Kidney epithelial cell (primary cell): Measurements from ENCODE around the gene PCDHA10. TPM values are rescaled to one million over a fixed set of nuclear protein-coding genes. Genes with fewer than 3 reads are reported as not detected.

Source experiments
- DNase-seq: peaks from one replicate; pipeline ENCODE4 v3.0.0-alpha.2; 2010; ENCODE audit warnings: low read depth
- H3K27me3 ChIP-seq: 2 replicates; pipeline ENCODE4 v1.6.0; 2011; ENCODE audit warnings: low read length; ENCODE audit not compliant: control insufficient read depth, insufficient read depth
- H3K36me3 ChIP-seq: 2 replicates; pipeline ENCODE4 v1.5.1; 2011; ENCODE audit warnings: low read length; ENCODE audit not compliant: control insufficient read depth, insufficient read depth
- H3K4me3 ChIP-seq: 2 replicates; pipeline ENCODE4 v1.5.1; 2011; ENCODE audit warnings: low read depth, mild to moderate bottlenecking, control low read depth, low read length
- total RNA-seq: library from RNA; depleted of rRNA; stranded (reverse); fragments of >200 nt; gene quantifications from 2 replicates; pipeline ENCODE4 v1.2.3, GENCODE V29; 2015
- TF ChIP-seq, protein P1 (sequence below): IDR thresholded peaks from 2 replicates; pipeline ENCODE4 v1.5.1; 2011; ENCODE audit warnings: mild to moderate bottlenecking, moderate library complexity, low read length, control low read depth, inconsistent platforms; ENCODE audit not compliant: insufficient read depth, poor library complexity, severe bottlenecking

The PCDHA10 gene
- total RNA-seq, 1 donor from 2014 or later = 0.33 TPM

DNA sequence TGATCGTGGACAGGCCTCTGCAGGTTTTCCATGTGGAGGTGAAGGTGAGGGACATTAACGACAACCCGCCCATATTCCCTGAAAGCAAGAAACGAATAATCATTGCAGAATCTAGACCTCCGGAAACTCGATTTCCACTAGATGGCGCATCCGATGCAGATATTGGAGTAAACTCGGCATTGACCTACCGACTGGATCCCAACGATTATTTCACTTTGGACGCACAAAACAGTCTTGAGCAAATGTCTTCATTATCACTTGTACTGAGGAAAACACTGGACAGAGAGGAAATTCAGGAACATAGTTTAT lies 26.8 kb downstream of the PCDHA10 start:
- no peaks in the 10 kb centered on the region for H3K36me3 ChIP-seq
- H3K27me3 ChIP-seq = peaks cover 3% of the 10 kb centered on the region
- TF ChIP-seq, protein P1, sequence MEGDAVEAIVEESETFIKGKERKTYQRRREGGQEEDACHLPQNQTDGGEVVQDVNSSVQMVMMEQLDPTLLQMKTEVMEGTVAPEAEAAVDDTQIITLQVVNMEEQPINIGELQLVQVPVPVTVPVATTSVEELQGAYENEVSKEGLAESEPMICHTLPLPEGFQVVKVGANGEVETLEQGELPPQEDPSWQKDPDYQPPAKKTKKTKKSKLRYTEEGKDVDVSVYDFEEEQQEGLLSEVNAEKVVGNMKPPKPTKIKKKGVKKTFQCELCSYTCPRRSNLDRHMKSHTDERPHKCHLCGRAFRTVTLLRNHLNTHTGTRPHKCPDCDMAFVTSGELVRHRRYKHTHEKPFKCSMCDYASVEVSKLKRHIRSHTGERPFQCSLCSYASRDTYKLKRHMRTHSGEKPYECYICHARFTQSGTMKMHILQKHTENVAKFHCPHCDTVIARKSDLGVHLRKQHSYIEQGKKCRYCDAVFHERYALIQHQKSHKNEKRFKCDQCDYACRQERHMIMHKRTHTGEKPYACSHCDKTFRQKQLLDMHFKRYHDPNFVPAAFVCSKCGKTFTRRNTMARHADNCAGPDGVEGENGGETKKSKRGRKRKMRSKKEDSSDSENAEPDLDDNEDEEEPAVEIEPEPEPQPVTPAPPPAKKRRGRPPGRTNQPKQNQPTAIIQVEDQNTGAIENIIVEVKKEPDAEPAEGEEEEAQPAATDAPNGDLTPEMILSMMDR = no peak
- no peak overlapping the region for H3K4me3 ChIP-seq
- no peak for DNase-seq

DNA sequence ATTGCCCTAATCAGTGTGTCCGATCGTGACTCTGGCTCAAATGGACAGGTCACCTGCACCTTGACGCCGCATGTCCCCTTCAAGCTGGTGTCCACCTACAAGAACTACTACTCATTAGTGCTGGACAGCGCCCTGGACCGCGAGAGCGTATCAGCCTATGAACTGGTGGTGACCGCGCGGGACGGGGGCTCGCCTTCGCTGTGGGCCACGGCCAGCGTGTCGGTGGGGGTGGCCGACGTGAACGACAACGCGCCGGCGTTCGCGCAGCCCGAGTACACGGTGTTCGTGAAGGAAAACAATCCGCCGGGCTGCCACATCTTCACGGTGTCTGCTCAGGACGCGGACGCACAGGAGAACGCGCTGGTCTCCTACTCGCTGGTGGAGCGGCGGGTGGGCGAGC lies 27.7 kb downstream of the PCDHA10 start:
- H3K4me3 ChIP-seq = no peak overlapping the region
- H3K36me3 ChIP-seq = no peaks in the 10 kb centered on the region
- peaks cover 3% of the 10 kb centered on the region for H3K27me3 ChIP-seq
- TF ChIP-seq, protein P1 = no peak
- no peak for DNase-seq

DNA sequence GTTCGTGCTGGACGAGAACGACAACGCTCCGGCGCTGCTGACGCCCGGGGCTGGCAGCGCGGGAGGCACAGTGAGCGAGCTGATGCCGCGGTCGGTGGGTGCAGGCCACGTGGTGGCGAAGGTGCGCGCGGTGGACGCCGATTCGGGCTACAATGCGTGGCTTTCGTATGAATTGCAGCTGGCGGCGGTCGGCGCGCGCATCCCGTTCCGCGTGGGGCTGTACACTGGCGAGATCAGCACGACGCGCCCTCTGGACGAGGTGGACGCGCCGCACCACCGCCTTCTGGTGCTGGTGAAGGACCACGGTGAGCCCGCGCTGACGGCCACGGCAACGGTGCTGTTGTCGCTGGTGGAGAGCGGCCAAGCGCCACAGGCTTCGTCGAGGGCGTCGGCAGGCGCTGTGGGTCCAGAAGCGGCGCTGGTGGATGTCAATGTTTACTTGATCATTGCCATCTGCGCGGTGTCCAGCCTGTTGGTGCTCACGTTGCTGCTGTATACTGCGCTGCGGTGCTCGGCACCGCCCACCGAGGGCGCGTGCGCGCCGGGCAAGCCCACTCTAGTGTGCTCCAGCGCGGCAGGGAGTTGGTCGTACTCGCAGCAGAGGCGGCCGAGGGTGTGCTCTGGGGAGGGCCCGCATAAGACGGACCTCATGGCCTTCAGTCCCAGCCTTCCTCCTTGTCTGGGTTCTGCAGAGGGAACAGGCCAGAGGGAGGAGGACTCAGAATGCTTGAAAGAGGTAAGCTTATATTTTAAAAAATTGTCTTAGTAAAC lies 28.4 kb downstream of the PCDHA10 start:
- DNase-seq = no peak
- TF ChIP-seq, protein P1 = no peak
- Histone ChIP-seq H3K27me3 (peaks cover 3% of the 10 kb centered on the region), H3K4me3 (no peak overlapping the region), H3K36me3 (no peaks in the 10 kb centered on the region)

DNA sequence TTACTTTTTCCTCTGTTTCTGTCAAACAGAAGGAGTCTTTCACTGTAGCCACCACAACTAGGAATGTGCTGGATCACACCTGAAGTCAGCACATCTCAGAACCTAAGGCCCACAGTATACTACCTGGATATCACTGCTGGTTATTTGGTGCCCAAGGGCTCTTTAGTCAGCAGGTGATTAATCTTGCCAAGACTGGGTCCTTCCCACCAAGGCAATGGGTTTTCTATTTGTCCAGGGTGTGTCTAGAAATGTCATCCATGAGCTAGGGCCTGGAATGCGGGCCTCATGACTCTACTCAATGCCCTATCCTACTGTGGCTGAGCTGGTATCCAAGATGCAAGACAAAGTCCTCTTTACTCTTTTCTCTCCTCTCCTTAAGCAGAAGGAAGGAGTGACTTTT lies 60.6 kb downstream of the PCDHA10 start:
- TF ChIP-seq, protein P1 = no peak
- Histone ChIP-seq H3K4me3 (no peak overlapping the region), H3K27me3 (no peaks in the 10 kb centered on the region), H3K36me3 (no peaks in the 10 kb centered on the region)
- DNase-seq = no peak

Other genes starting within 250 kb of the PCDHA10 start
- 0.29 and 1.9 TPM in 2 replicates for gene CD14, start 222.7 kb upstream of the PCDHA10 start, total RNA-seq
- gene TMCO6, start 216.4 kb upstream of the PCDHA10 start, total RNA-seq = 35.6 and 66.8 TPM in 2 replicates
- gene NDUFA2, start 208.3 kb upstream of the PCDHA10 start, total RNA-seq = 46.4 and 51.2 TPM in 2 replicates
- gene IK, start 208.1 kb upstream of the PCDHA10 start, total RNA-seq = 107 and 111 TPM in 2 replicates
- gene WDR55, start 191.0 kb upstream of the PCDHA10 start, total RNA-seq = 20.1 and 22.5 TPM in 2 replicates
- 0.34 and 1.0 TPM in 2 replicates for gene DND1, start 182.3 kb upstream of the PCDHA10 start, total RNA-seq
- 80.6 and 97.1 TPM in 2 replicates for gene HARS1, start 164.5 kb upstream of the PCDHA10 start, total RNA-seq
- 31.6 and 33.9 TPM in 2 replicates for gene HARS2, start 164.4 kb upstream of the PCDHA10 start, total RNA-seq
- 27.2 and 42.4 TPM in 2 replicates for gene ZMAT2, start 155.4 kb upstream of the PCDHA10 start, total RNA-seq
- not detected in 2 replicates for gene PCDHA1, start 69.8 kb upstream of the PCDHA10 start, total RNA-seq
- gene PCDHA2, start 61.0 kb upstream of the PCDHA10 start, total RNA-seq = not detected in 2 replicates
- gene PCDHA3, start 54.8 kb upstream of the PCDHA10 start, total RNA-seq = 0.07 and 0.25 TPM in 2 replicates
- 0.27 and 1.2 TPM in 2 replicates for gene PCDHA4, start 48.8 kb upstream of the PCDHA10 start, total RNA-seq
- gene PCDHA5, start 34.3 kb upstream of the PCDHA10 start, total RNA-seq = not detected in 2 replicates
- 0.21 and 0.27 TPM in 2 replicates for gene PCDHA6, start 27.9 kb upstream of the PCDHA10 start, total RNA-seq
- 0.07 and 0.25 TPM in 2 replicates for gene PCDHA7, start 21.6 kb upstream of the PCDHA10 start, total RNA-seq
- gene PCDHA8, start 14.7 kb upstream of the PCDHA10 start, total RNA-seq = under 0.01 TPM in 1 of 2 replicates, not detected in the other
- gene PCDHA9, start 7.5 kb upstream of the PCDHA10 start, total RNA-seq = under 0.01 TPM in 2 replicates
- 0.48 and 1.2 TPM in 2 replicates for gene PCDHA11, start 13.1 kb downstream of the PCDHA10 start, total RNA-seq
- 0.08 and 0.96 TPM in 2 replicates for gene PCDHA12, start 19.4 kb downstream of the PCDHA10 start, total RNA-seq
- gene PCDHA13, start 26.2 kb downstream of the PCDHA10 start, total RNA-seq = 0.21 TPM in 1 of 2 replicates, not detected in the other
- 0.07 and 0.17 TPM in 2 replicates for gene PCDHAC1, start 70.4 kb downstream of the PCDHA10 start, total RNA-seq
- 0.48 and 0.92 TPM in 2 replicates for gene PCDHAC2, start 110.6 kb downstream of the PCDHA10 start, total RNA-seq
- under 0.01 TPM in 1 of 2 replicates, not detected in the other for gene PCDHB1, start 195.5 kb downstream of the PCDHA10 start, total RNA-seq
- 5.7 and 5.8 TPM in 2 replicates for gene PCDHB2, start 238.7 kb downstream of the PCDHA10 start, total RNA-seq
- 1.9 and 2.7 TPM in 2 replicates for gene PCDHB3, start 244.6 kb downstream of the PCDHA10 start, total RNA-seq